Keratinocyte (primary cell): ENCODE measurements around the gene STK32C. TPM values are rescaled to one million over a fixed set of nuclear protein-coding genes. Genes with fewer than 3 reads are reported as not detected.

Experiments
- DNase-seq: peaks from one replicate; pipeline ENCODE4 v3.0.0-alpha.2; 2011; ENCODE audit warnings: low read depth, missing footprints, low spot score
- FAIRE-seq: peaks from 2 replicates; lab custom pipeline; 2011; peaks lifted over from hg19 to GRCh38; lab: Jason Lieb, UNC
- H2AFZ ChIP-seq: 2 replicates; pipeline ENCODE4 v1.6.0; 2012; ENCODE audit warnings: low read length, control low read depth, inconsistent platforms; ENCODE audit not compliant: control insufficient read depth
- H3K27ac ChIP-seq: 2 replicates; pipeline ENCODE4 v1.5.1; 2011; ENCODE audit warnings: low read length; ENCODE audit not compliant: control insufficient read depth, insufficient read depth
- H3K27me3 ChIP-seq: 3 replicates; pipeline ENCODE4 v1.6.0; 2011; ENCODE audit warnings: low read length; ENCODE audit not compliant: control insufficient read depth, insufficient read depth; ENCODE audit errors: extremely low read depth
- H3K36me3 ChIP-seq, 2 experiments: 2 replicates in 1 of 2; 3 replicates in 1 of 2; pipeline ENCODE4 v1.5.1; 2011; ENCODE audit warnings: low read length in 2 of 2, mild to moderate bottlenecking in 1 of 2; ENCODE audit not compliant: control insufficient read depth in 2 of 2, insufficient read depth in 2 of 2; ENCODE audit errors: extremely low read depth in 1 of 2
- H3K4me1 ChIP-seq: 3 replicates; pipeline ENCODE4 v1.5.1; 2011; ENCODE audit warnings: low read length; ENCODE audit not compliant: control insufficient read depth, insufficient read depth; ENCODE audit errors: extremely low read depth
- H3K4me2 ChIP-seq: 3 replicates; pipeline ENCODE4 v1.6.0; 2011; ENCODE audit warnings: low read depth, low read length; ENCODE audit not compliant: control insufficient read depth, insufficient read depth; ENCODE audit errors: extremely low read depth
- H3K4me3 ChIP-seq, 3 experiments: fragments of 200-600 bp in 1 of 3; sonication (generic) in 1 of 3; 2 replicates in 2 of 3; 3 replicates in 1 of 3; pipeline ENCODE4 v1.5.1; 2011 to 2016; ENCODE audit warnings: low read length in 3 of 3, mild to moderate bottlenecking in 3 of 3, control low read depth in 2 of 3, inconsistent platforms in 1 of 3, low read depth in 1 of 3, mixed read lengths in 1 of 3, mixed run types in 1 of 3, moderate library complexity in 1 of 3; ENCODE audit not compliant: control insufficient read depth in 2 of 3, insufficient read depth in 2 of 3; ENCODE audit errors: extremely low read depth in 1 of 3
- H3K79me2 ChIP-seq: 2 replicates; pipeline ENCODE4 v1.6.0; 2012; ENCODE audit warnings: low read length; ENCODE audit not compliant: control insufficient read depth, insufficient read depth
- H3K9ac ChIP-seq: 3 replicates; pipeline ENCODE4 v1.6.0; 2011; ENCODE audit warnings: low read length; ENCODE audit not compliant: control insufficient read depth, insufficient read depth; ENCODE audit errors: extremely low read depth
- H3K9me1 ChIP-seq: 3 replicates; pipeline ENCODE4 v1.6.0; 2011; ENCODE audit warnings: low read length; ENCODE audit not compliant: control insufficient read depth, insufficient read depth; ENCODE audit errors: extremely low read depth
- H3K9me3 ChIP-seq: 2 replicates; pipeline ENCODE4 v1.5.1; 2012; ENCODE audit warnings: low read depth, low read length; ENCODE audit not compliant: control insufficient read depth
- H4K20me1 ChIP-seq: 3 replicates; pipeline ENCODE4 v1.6.0; 2011; ENCODE audit warnings: low read length; ENCODE audit not compliant: control insufficient read depth, insufficient read depth; ENCODE audit errors: extremely low read depth
- CTCF ChIP-seq, 3 experiments: IDR thresholded peaks in 1 of 3; conservative IDR thresholded peaks in 1 of 3; optimal IDR thresholded peaks in 1 of 3; 2 replicates in 2 of 3; 3 replicates in 1 of 3; pipeline versions ENCODE3 to v1.5.1; 2011; ENCODE audit warnings: low read length in 3 of 3, mild to moderate bottlenecking in 3 of 3, moderate library complexity in 2 of 3, control low read depth in 1 of 3, inconsistent platforms in 1 of 3; ENCODE audit not compliant: insufficient read depth in 2 of 3; ENCODE audit errors: extremely low read depth in 1 of 3
- EZH2 ChIP-seq: IDR thresholded peaks from one replicate; pipeline ENCODE4 v1.6.1; 2012; ENCODE audit warnings: inconsistent platforms, mild to moderate bottlenecking, low read length, moderate library complexity
- dilution Hi-C: fragments of 300-500 bp; cut with MboI; formaldehyde crosslinking; loops from one replicate; pipeline ENCODE4 v1.7.0; 2020; ENCODE audit warnings: low sequenced_read_pairs; ENCODE audit not compliant: extremely low pct_ligation_motif_present
- polyA plus RNA-seq, 5 experiments: library from polyadenylated mRNA; depleted of rRNA in 3 of 5; stranded (reverse) in 3 of 5; stranded (forward) in 1 of 5; unstranded in 1 of 5; fragments of >200 nt; gene quantifications; 1 replicate in 1 of 5; 2 replicates in 3 of 5; 3 replicates in 1 of 5; pipeline versions ENCODE4 v1.2.1 to v1.2.3, GENCODE V29; 2011 to 2012; ENCODE audit warnings: missing spikeins in 2 of 5, low read depth in 1 of 5, low replicate concordance in 1 of 5

Gene STK32C
- polyA plus RNA-seq, 1 donor (not counting 4 experiments of a cell fraction or from before 2014, with no cell fraction given) = 4.1 TPM

- H3K27ac ChIP-seq = no peak overlapping the region
- no peaks in the 10 kb centered on the region for H3K4me1 ChIP-seq
- dilution Hi-C loops = no loop called here
- no peaks in the 10 kb centered on the region for H3K27me3 ChIP-seq
- H3K9ac ChIP-seq = no peak overlapping the region
- H2AFZ ChIP-seq = no peak overlapping the region
- no peaks in the 10 kb centered on the region for H3K36me3 ChIP-seq
- no peaks in the 10 kb centered on the region for H4K20me1 ChIP-seq
- H3K9me1 ChIP-seq = no peaks in the 10 kb centered on the region
- no peak for FAIRE-seq
- H3K4me3 ChIP-seq = no peak overlapping the region
- H3K79me2 ChIP-seq = no peaks in the 10 kb centered on the region
- no peaks in the 10 kb centered on the region for H3K9me3 ChIP-seq
- no peak overlapping the region for H3K4me2 ChIP-seq
- no peak for TF ChIP-seq EZH2
- TF ChIP-seq CTCF (optimal IDR thresholded peaks at IDR 0.05 in 1 of 3, IDR thresholded peaks at IDR 0.05 in 1 of 3, conservative IDR thresholded peaks at IDR 0.05 in 1 of 3; ENCODE audit: extremely low read depth in 1 of 3, insufficient read depth in 2 of 3, low read length in 3 of 3) = no peak
- no peak for DNase-seq
Observed at GRCh38 chr10:132201111-132201969, 106.4 kb downstream of the STK32C start.

DNA sequence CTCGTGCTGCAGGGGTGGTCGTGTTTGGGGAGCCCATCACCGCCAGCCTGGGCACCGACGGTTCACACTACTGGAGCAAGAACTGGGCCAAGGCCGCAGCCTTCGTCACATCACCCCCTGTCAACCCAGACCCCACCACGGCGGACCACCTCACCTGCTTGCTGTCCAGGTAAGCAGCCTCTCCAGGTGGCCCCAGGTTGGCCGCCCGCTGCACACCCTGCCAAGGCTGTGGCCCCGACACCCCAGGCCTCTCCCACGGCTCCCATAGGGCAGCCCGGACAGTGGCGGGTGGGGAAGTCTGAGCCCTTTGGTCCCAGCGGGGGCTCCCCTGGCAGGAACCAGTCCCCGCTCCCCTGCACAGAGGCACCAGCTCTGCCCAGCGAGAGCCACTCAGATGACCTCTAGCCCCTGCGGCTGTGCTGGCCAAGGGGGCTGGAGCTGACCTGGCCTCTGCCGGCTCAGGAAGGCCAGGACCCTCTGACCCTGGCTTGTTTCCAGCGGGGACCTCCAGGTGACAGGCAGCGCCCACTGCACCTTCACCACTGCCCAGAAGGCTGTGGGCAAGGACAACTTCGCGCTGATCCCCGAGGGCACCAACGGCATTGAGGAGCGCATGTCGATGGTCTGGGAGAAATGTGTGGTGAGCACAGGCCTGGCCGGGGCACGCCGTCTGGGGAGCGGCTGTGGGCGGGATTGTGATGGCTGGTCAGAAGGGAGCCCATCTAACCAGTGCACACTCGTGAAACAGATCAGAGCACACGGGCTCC lies 107.2 kb downstream of the STK32C start:
- Histone ChIP-seq H3K9me3 (no peaks in the 10 kb centered on the region), H3K4me2 (no peak overlapping the region), H3K36me3 (no peaks in the 10 kb centered on the region), H3K79me2 (no peaks in the 10 kb centered on the region), H3K9ac (no peak overlapping the region), H3K27me3 (no peaks in the 10 kb centered on the region), H4K20me1 (no peaks in the 10 kb centered on the region), H3K27ac (no peak overlapping the region), H3K4me3 (no peak overlapping the region), H3K4me1 (no peaks in the 10 kb centered on the region), H3K9me1 (no peaks in the 10 kb centered on the region), H2AFZ (no peak overlapping the region)
- no peak for TF ChIP-seq CTCF (optimal IDR thresholded peaks at IDR 0.05 in 1 of 3, IDR thresholded peaks at IDR 0.05 in 1 of 3, conservative IDR thresholded peaks at IDR 0.05 in 1 of 3; ENCODE audit: extremely low read depth in 1 of 3, insufficient read depth in 2 of 3, low read length in 3 of 3)
- TF ChIP-seq EZH2 = no peak
- DNase-seq (no peak), FAIRE-seq (no peak)
- dilution Hi-C loops = no loop called here
